GM04503 (cell line): ENCODE results near the gene ZBTB24.

Experiments
- DNase-seq: peaks from one replicate; pipeline ENCODE4 v3.0.0-alpha.2; 2012; ENCODE audit warnings: low read depth

Gene ZBTB24

DNA sequence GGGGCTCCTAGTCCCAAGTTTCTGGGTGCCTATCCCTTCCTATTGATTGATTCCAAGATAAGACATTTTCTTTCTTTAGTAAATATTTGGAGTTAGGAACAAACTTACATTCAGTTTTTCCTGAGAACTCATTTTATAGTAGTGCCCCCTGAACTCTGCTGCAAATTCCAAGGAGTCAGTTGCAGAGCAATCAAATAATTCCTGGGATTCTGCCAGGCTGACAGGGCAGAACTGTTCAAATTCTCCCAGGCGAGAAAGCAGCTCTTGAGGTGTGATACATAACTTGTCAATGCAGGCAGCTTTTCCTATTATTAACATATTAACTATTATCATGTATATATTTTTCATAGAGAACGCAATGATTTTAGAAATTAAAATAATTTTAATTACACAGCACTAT lies 15.9 kb upstream of the ZBTB24 start:
- DNase-seq: no peak

DNA sequence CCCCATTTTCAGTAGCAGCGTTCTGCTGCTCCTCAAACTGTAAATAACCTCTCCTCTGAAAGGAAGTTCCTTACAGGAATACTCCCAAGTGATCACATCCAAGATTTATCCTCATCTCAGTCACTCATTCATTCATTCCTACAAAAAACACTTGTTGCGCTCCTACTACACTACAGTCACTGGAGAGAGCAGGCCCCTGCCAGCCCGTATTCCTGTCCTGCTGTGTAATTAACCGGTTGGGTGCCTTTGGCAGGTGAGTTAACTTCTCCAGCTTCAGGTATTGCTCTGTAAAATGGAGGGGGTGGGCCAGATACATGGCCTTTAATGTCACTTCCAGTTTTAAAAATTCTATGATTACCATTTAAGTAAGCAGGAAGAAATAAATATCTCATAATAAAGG lies 15.0 kb upstream of the ZBTB24 start:
- DNase-seq: no peak

- DNase-seq: no peak
Observed at GRCh38 chr6:109496036-109496772, 13.2 kb upstream of the ZBTB24 start.

GRCh38 chr6:109493865-109494264 lies 10.8 kb upstream of the ZBTB24 start:
- no peak for DNase-seq

- DNase-seq: no peak
Observed at GRCh38 chr6:109491207-109491938, 8.4 kb upstream of the ZBTB24 start.

- DNase-seq: no peak
Observed at GRCh38 chr6:109490713-109491112, 7.7 kb upstream of the ZBTB24 start.

DNA sequence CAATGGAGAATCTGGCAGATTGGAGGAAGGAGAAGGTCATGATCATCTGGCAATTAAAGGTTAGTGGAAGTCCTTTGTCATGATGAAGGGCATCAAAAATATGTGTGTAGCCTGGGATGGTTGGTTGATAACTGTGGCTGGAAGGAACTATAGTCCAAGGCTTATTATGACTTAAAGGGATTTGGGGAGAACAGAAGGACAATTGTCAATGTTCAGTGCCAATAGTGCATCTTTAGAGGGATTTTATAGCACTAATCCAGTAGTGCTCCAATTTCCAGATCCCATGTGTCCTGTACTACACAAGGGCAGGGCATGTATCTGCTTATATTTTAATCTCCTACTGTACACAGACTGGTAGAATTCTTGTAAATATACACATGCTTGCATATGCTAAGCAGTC lies 5.0 kb upstream of the ZBTB24 start:
- DNase-seq: no peak

DNA sequence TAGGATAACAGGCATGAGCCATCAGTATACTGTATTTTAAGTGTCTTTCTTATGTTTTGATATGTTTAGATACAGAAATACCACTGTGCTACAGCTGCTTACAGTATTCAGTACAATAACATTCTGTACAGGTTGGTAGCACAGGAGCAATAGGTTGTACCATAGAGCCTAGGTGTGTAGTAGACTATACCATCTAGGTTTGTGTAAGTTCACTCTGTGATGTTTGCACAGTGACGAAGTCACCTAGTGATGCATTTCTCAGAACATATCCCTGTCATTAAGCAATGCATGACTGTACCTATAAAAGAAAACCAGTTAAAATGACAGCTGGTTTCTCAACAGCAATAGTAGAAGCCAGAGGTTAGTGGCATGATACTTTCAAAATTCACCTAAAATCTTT lies 3.0 kb upstream of the ZBTB24 start:
- no peak for DNase-seq

DNA sequence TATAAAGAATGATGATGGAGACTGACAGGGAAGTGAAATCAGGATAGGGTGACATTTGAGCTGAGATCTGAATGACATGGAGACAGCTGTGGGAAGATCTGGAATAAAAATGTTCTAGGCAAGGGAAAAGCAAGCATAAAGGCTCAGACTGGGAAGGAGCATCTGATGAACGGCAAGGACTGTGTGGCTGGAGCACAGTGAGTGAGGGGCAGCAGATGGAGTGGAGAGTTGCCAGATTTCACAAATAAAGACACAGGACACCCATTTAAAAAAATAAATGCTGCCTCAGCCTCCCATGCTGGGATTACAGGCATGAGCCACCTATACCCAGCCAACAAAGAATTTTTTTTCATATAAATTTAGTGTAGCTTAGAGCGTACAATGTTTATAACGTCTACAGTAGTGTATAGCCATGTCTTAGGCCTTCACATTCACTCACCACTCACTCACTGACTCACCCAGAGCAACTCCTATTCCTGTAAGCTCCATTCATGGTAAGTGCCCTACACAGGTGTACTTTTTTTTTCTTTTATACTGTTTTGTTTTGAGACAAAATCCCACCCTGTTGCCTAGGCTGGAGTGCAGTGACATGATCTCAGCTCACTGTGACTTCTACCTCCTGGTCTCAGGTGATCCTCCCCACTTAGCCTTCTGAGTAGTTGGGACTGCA lies 2.4 kb upstream of the ZBTB24 start:
- no peak for DNase-seq

DNA sequence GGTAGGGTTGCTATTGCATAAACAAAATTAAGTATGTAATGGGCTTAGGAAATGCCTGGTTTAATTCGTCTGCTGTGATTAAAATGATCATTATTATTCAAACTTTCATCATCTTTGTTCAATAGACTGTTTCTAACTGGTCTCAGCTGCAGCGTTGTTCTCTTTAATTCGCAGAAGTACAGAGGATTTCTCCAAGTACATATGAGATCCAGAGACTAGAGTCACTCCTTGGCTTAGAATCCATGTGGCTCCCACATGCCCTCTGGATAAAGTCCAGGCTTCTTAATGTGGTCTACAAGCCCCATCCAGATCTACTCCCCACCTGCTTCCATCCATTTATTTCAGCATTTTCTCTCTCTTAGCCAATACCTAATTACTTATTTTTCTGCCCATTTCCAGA lies 1.1 kb upstream of the ZBTB24 start:
- DNase-seq: no peak

- DNase-seq: no peak
Observed at GRCh38 chr6:109483735-109484057, 677 bp upstream of the ZBTB24 start.

DNA sequence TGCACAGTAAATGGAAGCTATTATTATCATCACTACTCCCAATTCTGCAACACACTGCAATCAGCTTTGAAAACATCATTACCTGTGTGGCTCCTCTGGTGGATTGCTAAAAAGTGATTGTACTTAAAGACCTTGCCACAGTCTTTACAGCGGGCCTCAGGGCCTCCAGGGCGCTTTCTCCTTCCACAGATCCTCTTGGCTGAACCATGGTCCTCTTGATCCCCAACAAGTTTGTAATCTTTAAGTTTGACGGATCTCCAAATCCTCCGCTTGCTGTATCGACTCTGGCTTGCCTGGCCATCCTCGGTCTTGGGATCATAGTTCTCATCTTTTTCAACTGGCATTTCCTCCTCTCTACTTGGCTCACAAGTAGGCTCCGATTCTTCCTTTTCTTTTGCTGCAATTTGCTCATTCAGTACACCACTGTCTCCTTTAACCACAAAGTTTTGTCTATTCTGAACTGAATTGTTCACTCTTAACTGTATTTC lies 2.0 kb downstream of the ZBTB24 start:
- no peak for DNase-seq

- DNase-seq: no peak
Observed at GRCh38 chr6:109478841-109479624, 4.0 kb downstream of the ZBTB24 start.

- peak; percentile 65 for DNase-seq
Observed at GRCh38 chr6:109478222-109478805, 4.7 kb downstream of the ZBTB24 start.

DNA sequence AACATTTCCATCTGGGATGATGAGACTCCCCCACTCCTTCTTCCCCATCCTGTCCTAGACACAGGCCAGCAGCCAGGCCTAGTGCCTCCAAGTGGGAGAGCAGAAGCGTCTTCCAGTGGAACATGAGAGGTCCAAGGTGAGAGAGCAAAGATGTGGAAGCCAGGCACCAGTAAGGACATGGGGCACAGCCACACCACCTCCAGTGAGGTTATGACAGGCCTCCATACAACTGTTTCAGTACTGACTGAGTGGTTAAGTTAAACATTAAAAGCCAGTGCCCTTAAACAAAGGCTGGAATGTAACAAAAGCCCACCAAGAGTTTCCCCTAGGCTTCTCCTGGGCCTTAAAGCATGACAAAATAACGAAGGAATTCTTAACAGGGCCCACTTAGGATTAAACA lies 5.3 kb downstream of the ZBTB24 start:
- no peak for DNase-seq

DNA sequence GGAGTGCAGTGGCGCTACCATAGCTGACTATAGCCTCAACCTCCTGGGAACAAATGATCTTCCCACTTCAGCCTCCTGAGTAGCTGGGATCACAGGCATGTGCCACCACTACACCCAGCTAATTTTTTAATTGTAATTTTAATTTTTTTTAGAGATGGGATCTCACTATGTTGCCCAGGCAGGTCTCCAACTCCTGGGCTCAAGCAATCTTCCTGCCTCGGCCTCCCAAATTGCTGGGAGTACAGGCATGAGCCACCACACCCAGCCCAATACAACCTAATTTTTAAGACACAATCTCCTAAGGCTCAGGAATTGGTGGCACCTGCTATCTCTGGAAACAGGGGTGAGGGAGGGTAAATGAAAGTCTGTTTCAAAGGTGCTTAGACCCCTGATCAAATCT lies 5.8 kb downstream of the ZBTB24 start:
- DNase-seq: no peak

DNA sequence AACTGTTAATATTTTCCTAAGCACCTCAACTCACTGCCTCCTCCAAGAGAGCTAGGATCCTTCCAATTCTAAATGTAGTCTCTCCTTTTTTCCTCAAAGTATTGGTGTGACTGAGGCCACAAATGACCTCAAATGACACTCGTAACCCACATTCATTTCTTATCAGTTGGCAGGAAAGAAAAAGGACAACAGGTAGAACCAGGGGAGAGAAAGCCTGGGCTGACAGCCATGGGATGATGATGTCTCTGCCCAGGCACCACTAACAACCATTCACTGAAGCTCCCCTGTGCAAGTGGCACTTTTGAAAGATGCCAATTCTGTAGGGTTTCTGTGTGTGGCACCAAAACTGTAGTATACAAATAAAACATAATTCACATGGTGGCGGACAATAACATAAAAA lies 7.4 kb downstream of the ZBTB24 start:
- no peak for DNase-seq

GRCh38 chr6:109474995-109475394 lies 8.0 kb downstream of the ZBTB24 start:
- DNase-seq: no peak

- no peak for DNase-seq
Observed at GRCh38 chr6:109473120-109473519, 9.9 kb downstream of the ZBTB24 start.

GRCh38 chr6:109472132-109472995 lies 10.7 kb downstream of the ZBTB24 start:
- no peak for DNase-seq
